Measurements from ENCODE around the gene GMEB2. TPM values are rescaled to one million over a fixed set of nuclear protein-coding genes. Genes with fewer than 3 reads are reported as not detected.

The GMEB2 gene
- total RNA-seq, 1 experiment from 2014 or later = 14.3 TPM

DNA sequence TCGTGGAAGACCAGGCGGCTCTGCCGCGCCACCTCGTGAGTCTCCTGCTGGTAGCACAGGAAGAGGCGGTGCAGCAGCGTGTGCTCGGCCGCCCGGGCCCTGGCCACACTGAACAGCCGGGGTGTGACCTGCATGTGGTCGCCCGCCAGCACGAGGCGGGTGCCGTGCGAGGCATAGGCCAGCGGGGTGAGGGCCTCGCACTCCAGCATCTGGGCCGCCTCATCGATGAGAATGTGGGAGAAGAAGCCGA lies 59.8 kb downstream of the GMEB2 start:
- Histone ChIP-seq H3K4ac (ENCODE audit: low read depth, low read length) (no peak overlapping the region), H3T11ph (ENCODE audit: low read length) (no peak overlapping the region), H3K14ac (ENCODE audit: insufficient read depth, low read length) (no peak overlapping the region), H3K79me2 (ENCODE audit: insufficient read depth, low read length) (no peaks in the 10 kb centered on the region), H2BK12ac (ENCODE audit: insufficient read length, low read depth, low read length) (no peak overlapping the region), H2BK120ac (ENCODE audit: low read depth, low read length, poor library complexity, severe bottlenecking) (no peak overlapping the region), H4K8ac (replicated peaks; ENCODE audit: insufficient read length, low read depth, low read length) (no peak overlapping the region), H3K9me3 (ENCODE audit: control insufficient read depth, low read depth, low read length) (no peaks in the 10 kb centered on the region), H4K91ac (ENCODE audit: insufficient read length, low read depth, low read length) (no peak overlapping the region), H3K27me3 (ENCODE audit: insufficient read depth, low read length) (no peaks in the 10 kb centered on the region), H3K4me1 (ENCODE audit: insufficient read depth, low read length) (no peaks in the 10 kb centered on the region), H3K27ac (ENCODE audit: insufficient read length, low read depth, low read length) (no peak overlapping the region), H3K23me2 (ENCODE audit: insufficient read length, low read depth, low read length, poor library complexity, severe bottlenecking) (no peaks in the 10 kb centered on the region), H3K18ac (ENCODE audit: insufficient read length, low read depth, low read length) (no peak overlapping the region), H2BK20ac (ENCODE audit: low read depth, low read length, poor library complexity, severe bottlenecking) (no peak overlapping the region), H4K20me1 (ENCODE audit: control insufficient read depth, insufficient read depth, insufficient read length) (no peaks in the 10 kb centered on the region), H3K9ac (ENCODE audit: extremely low read depth, insufficient read length, low read length) (no peak overlapping the region), H3K4me2 (ENCODE audit: insufficient read depth, insufficient read length, low read length) (no peak overlapping the region), H3K56ac (ENCODE audit: insufficient read length, low read depth, low read length) (no peak overlapping the region), H2AK5ac (ENCODE audit: insufficient read length, low read length) (no peak overlapping the region), H2BK5ac (ENCODE audit: insufficient read length, low read length) (no peak overlapping the region), H4K5ac (ENCODE audit: insufficient read length, low read depth, low read length) (no peak overlapping the region), H3K79me1 (ENCODE audit: insufficient read depth, low read depth, low read length, poor library complexity, severe bottlenecking) (no peaks in the 10 kb centered on the region), H2BK15ac (ENCODE audit: low read depth, low read length) (no peak overlapping the region), H2AFZ (ENCODE audit: low read length) (no peak overlapping the region), H3K23ac (ENCODE audit: insufficient read length, low read depth, low read length) (no peak overlapping the region)
- WGBS (ENCODE audit: extremely low coverage, insufficient read length, low lambda C conversion rate) = no CpG with 5 or more reads among the region's 22 CpGs
- H3K4me3 Mint-ChIP-seq = no peak overlapping the region
- H3K9me3 Mint-ChIP-seq = no peaks in the 10 kb centered on the region
- TF ChIP-seq CTCF (conservative IDR thresholded peaks at IDR 0.05) = no peak
- no peaks in the 10 kb centered on the region for H3K36me3 Mint-ChIP-seq (ENCODE audit: insufficient read depth in 1 of 3, low read depth in 3 of 3)
- H3K4me1 Mint-ChIP-seq = no peaks in the 10 kb centered on the region
- DNase-seq = no peak
- no peak overlapping the region for H3K27ac Mint-ChIP-seq
- H3K27me3 Mint-ChIP-seq (ENCODE audit: low read depth) = no peaks in the 10 kb centered on the region
